GM12875 (cell line): ENCODE measurements around the gene RNF157.
"Not testable (repeated sequence)": the region's sequence is repeated elsewhere in the genome, so short reads cannot be mapped to it uniquely, and the experiment has no call there.

ENCODE experiments used
- H3K4me3 ChIP-seq: one replicate; pipeline ENCODE4 v1.5.1; 2011; ENCODE audit warnings: low read depth, low read length, control low read depth
- TF ChIP-seq, protein P1 (sequence below): IDR thresholded peaks from 2 replicates; pipeline ENCODE4 v1.5.1; 2011; ENCODE audit warnings: low read depth, mild to moderate bottlenecking, control low read depth, inconsistent platforms, low read length, moderate library complexity, borderline replicate concordance; ENCODE audit not compliant: insufficient read depth

Gene RNF157

DNA sequence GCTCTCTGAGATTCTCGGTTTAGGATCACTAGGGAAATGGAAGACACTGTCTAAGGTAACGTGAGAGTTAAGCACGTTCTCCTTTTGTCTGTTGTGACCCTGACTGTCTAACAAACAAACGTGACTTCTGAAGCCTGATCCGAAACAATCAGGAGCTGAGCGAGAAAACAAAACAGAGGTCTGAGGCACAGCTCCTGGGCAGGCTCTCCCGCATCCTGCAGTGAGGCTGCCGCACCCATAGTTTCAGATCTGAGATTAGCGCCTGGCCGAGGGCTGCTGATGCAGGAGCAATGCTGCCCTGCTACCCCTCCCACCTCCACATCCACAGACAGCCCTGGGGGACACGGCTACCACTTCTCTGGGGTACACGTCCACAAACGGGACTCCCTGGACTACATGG is 46.7 kb downstream of the RNF157 start:
- no peak overlapping the region for H3K4me3 ChIP-seq
- TF ChIP-seq, protein P1, sequence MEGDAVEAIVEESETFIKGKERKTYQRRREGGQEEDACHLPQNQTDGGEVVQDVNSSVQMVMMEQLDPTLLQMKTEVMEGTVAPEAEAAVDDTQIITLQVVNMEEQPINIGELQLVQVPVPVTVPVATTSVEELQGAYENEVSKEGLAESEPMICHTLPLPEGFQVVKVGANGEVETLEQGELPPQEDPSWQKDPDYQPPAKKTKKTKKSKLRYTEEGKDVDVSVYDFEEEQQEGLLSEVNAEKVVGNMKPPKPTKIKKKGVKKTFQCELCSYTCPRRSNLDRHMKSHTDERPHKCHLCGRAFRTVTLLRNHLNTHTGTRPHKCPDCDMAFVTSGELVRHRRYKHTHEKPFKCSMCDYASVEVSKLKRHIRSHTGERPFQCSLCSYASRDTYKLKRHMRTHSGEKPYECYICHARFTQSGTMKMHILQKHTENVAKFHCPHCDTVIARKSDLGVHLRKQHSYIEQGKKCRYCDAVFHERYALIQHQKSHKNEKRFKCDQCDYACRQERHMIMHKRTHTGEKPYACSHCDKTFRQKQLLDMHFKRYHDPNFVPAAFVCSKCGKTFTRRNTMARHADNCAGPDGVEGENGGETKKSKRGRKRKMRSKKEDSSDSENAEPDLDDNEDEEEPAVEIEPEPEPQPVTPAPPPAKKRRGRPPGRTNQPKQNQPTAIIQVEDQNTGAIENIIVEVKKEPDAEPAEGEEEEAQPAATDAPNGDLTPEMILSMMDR = no peak

DNA sequence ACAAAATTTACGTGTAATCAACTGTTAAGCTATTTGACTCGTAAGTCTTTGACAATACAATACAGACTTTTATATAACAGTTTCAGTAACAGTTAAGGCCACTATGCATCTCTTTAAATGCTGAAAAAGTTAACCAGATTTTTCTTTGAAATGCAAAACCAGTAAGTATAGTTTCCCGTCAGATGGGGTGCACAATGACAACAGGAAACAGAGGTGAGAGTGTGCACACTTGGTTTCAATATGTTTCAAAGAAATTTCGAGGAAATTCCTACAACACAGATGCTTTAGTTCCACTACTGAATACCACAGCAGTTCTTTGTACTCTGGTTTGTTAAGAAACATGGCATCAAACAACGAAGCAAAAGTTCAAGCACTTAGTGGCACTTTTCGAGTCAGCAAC is 48.4 kb downstream of the RNF157 start:
- no peak overlapping the region for H3K4me3 ChIP-seq
- TF ChIP-seq, protein P1 = no peak

DNA sequence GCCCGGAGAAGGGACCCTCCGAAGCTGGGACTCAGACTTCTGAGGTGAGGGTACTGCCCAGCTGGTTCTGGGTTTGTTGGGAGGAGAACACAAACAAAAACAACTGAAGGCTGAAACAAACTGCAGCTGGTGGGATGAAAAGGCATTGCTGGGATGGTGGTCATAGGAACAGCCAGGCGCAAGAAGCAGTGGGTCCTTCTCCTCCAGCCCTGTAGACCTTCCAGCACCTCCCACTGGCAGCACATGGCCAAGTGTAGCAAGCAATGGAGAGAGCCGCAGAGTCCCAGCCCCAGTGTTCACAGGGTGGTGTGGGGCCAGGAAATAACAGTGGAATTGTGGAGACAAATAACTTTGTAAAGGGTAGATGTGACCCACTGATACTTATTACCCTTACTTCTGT is 50.6 kb downstream of the RNF157 start:
- no peak overlapping the region for H3K4me3 ChIP-seq
- TF ChIP-seq, protein P1 = no peak

DNA sequence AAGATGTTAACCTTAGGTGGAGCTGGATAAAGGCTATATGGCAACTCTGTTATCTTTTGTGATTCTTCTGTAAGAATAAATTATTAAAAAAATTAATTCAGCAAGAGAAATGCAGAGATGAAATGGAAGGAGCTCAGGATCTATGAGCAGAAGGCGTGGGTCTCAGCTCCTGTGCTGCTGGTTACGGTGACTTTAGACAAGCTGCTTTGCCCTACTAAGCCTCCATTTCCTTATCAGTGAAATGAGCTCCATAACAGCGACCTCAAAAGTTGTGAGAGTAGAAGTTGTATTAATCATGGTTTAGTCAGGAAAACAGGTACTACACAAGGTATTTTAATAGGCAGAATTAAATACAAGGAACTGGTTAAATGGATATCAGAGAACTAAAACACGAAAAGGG is 51.0 kb downstream of the RNF157 start:
- no peak overlapping the region for H3K4me3 ChIP-seq
- TF ChIP-seq, protein P1 = no peak

DNA sequence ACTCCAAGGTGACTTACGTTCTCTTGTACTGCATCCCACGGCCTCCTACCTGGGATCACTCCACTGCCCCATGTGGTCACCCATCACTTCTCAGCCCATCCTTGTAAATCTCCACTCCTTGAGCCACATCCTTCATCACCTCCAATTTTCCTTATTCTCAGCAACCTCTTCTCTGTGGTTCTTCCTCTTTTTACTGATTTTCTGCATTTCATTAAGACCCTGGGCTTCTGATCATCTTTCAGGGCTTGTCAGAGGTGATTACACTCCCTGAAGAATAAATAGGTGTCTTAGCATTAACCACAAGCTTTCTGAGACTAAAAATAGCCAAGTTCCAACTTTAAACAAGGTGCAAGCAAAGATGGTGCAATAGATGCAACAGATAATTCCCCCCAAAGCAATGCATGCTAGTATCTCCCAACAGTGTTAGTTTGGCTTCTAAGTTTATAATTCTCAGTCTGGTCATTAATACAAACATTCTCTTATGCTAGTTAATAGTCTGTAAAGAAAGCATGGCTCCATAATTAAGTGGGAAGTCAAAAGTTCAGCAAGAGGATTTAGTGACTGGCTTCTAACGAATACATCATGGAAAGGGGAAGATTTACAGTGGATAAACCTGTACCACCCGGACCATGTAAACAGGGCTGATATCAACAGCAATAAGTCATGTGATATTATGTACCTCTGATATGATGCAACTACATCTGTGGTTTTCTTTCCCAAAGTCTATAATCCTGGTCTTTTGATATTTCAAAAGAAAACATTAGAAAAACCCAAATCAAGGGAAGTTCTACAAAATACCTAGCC is 51.9 kb downstream of the RNF157 start:
- no peak overlapping the region for H3K4me3 ChIP-seq
- TF ChIP-seq, protein P1 = no peak

DNA sequence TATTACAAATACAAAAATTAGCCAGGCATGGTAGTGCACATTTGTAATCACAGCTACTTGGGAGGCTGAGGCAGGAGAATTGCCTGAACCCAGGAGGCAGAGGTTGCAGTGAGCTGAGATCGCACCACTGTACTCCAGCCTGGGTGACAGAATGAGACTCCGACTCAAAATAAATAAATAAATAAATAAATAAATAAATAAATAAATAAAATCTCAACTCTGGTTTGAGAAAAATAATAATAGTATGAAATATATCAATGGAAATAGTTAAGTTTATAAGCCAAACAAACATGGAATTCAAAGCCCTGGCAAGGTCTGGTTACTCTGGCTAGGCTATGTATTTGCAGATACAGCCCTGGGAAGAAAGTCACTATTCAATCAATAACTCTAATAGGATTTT is 53.5 kb downstream of the RNF157 start:
- not testable (repeated sequence) for H3K4me3 ChIP-seq

DNA sequence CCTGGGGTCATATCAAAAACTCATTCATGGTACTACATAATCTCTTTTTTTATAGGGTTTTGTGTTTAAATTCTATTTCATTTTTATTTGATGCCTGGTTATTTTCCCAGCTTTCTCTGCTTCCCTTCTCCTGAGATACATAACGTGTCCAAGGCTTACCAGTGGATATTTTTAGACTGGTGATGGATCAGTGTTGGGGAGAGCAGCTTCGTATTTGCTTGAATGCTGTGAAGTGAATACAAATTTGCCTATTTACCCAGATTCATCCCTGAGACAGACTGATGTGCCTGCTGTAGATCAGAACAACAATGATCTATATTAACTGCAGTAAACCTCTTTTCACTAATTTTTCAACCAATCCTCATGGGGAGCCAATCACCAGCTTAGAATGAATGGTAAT is 56.0 kb downstream of the RNF157 start:
- H3K4me3 ChIP-seq = no peak overlapping the region
- TF ChIP-seq, protein P1 = no peak
